GM18507 (cell line): ENCODE results near the gene MRRF.

Experiments used
- DNase-seq: peaks from one replicate; pipeline ENCODE4 v3.0.0; 2011; ENCODE audit warnings: low read depth; ENCODE audit not compliant: insufficient read length; ENCODE audit errors: extremely low spot score
- FAIRE-seq: peaks from 2 replicates; lab custom pipeline; 2011; peaks lifted over from hg19 to GRCh38; lab: Jason Lieb, UNC

The MRRF gene

DNA sequence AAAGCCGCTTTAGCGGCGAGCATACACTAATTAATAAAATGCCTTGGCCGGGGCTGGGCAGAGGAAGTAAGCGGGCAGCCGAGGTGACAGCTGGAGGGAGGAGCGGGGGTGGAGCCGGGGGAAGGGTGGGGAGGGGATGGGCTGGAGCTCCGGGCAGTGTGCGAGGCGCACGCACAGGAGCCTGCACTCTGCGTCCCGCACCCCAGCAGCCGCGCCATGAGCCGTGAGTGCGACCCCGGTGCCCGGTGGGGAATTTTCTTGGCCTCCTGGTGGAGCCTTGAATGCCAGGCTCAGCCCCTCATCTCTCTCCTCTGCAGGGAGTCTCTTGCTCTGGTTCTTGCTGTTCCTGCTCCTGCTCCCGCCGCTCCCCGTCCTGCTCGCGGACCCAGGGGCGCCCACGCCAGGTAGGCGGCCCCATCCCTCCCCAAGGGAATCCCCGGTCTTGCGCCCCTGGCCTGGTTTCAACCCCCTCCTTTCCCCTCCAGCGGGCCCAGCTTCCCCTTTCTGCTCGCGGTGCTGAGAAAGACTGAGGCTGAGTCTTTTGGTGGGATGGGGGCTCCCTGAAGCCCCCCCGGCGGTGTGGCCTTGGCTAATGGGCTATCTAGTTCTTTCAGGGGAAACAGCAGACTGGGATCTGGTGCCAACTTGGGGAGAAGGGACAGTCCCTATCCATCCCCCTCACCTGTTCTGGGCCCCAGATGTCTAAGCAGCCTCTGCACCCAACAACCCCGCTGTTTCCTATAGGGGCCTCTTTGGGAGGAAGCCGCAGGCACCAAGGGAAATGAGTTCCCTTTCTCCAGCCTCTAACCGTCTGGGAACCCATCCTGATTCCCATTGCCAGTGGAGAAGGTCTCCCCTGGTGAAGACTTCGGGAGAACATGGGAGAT, 106.4 kb downstream of the MRRF start, which contains the start of gene PTGS1:
PTGS1 (plus strand) TSS at position 156 of the 887 bp plus-strand sequence; CDS start at position 217, 61 bp downstream.
- peak; percentile 54 for FAIRE-seq
- peak; percentile 49 for DNase-seq

DNA sequence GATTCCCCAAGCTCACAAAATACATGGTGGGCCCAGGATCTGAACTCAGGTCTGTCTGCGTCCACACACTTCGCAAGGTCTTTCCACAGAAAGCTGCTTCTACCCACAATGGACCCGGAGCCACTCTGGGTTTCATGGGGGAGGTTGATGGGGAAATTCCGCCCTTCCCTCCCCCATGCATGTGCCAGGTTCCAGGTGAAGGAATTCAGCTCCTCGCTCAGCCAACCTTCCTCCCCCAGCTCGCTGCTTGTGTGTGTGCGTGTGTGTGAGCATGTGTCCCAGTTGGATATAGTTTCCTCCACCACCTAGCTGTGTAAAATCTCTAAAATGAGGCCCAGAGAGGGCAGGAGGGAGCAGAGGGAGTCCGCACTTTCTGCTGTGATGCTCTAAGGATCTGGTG, 107.2 kb downstream of the MRRF start:
- DNase-seq (no peak), FAIRE-seq (no peak)

DNA sequence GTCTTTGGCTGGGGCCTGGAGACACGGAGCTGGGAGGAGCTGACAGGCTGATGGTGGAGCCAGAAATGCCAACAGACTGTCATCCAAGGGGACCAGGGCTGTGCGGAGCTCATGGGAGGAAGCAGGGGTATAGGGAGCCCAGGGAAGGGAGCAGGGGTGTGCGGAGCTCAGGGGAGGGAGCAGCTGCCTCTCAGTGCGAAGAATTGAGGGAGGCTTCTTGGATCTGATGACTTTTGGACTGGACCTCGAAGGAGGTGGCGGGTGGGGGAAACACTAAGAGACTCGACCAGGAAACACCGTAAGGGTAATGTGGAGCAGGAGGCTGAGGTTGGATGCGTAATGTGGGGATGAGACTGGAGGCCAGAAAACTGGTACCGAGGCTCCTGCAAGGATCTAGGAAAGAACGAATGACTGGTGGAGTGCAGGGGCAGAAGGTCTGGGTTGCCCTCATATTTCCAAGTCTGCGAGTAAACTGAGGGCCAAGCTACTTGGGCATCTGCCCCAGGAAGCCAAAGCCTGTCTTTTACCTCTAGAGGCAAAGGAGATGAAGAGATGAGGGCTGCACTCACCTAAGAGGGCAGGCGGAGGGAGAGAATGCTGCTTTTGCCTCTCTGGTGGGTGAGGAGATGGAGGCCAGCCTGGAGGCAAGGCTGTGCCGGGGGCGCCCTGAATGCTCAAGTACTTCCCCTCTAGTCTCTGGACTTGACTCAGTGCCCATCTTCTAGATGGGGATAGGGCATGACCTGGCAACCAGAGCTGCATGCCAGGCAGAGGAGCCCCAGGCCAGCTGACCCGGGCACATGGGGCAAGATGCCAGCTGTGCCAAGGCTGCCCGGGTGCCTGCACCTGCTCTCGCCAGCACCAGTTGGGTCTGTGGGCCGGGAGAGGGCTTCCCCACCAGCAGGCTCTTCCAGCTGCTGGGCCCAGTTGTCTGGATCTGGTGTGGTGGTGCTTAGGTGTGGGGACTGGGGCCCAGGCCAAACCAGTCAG, 108.5 kb downstream of the MRRF start:
- FAIRE-seq (no peak), DNase-seq (no peak)

- FAIRE-seq (no peak), DNase-seq (no peak)
Measured at GRCh38 chr9:122374885-122375420, 110.3 kb downstream of the MRRF start.

DNA sequence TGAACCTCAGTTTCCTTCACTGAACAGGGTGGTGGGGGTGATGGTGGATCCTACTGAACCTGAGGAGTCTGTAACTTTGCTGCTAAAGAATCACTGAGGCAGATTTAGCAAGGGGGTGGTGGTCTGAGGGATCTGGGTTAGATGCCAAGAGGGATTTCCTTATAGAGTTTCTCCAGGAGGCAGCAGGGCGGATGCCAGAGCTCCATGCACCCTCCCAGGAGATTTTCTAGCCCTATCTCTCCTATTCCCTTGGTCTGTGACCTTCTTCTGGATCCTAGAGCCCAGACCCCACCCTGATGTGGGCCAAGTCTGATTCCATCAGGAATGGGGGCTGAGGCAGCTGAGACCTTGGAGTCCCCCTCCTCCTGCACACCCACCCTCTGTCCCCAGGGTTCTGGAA, 112.1 kb downstream of the MRRF start:
- DNase-seq, result no peak
- FAIRE-seq, result no peak

DNA sequence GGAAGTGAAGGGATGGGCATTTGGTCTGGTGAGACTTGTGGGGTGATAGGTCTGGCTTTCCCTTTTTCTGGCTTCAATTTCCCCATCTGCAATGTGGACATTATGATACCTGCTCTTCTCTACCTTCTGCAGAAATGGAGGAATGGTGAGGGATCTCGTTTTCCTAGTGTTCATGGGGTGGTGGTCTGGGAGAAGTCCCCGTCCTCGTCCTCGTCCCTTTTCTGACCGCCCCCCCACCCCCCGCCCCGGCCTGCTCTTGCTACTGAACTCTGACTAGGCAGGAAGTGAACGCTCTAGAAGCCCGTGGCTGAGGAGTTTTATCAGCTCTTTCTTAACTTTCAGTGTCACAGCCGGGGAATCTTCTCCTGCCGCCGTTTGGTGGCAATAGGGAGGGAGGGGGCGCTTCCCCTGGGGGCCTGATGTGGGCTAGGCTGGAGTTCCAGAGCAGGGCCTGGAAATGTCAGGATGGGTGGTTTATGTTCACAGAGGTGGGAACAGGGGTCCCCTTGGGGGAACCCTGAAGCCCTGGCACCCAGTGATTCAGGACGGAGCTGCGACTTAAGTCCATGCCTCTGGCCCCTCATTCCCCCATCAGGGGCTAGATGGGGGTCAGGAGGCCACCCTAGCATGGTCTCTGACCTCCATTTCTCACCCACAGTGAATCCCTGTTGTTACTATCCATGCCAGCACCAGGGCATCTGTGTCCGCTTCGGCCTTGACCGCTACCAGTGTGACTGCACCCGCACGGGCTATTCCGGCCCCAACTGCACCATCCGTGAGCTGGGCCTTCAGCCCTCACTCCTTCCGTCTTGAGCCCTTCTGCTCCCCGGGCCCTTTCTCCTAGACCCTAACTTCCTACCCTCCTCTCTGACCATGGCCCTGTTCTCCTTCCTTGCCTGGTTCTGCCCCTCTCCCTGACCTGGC, 112.8 kb downstream of the MRRF start:
- DNase-seq, result no peak
- FAIRE-seq, result no peak

DNA sequence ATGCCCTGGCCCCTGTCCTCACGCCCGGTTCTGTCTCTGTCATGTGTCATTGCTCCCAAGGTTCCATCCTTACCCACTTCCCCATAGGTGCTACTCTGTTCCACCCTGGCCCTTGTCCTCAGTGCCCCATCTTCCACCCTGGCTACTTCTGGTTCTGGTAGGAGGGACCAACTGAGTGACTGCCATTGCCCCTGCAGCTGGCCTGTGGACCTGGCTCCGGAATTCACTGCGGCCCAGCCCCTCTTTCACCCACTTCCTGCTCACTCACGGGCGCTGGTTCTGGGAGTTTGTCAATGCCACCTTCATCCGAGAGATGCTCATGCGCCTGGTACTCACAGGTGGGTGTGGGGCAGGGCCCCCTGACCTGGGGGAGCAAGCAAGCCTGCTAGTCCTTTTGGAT, 113.6 kb downstream of the MRRF start:
- FAIRE-seq (no peak), DNase-seq (no peak)

DNA sequence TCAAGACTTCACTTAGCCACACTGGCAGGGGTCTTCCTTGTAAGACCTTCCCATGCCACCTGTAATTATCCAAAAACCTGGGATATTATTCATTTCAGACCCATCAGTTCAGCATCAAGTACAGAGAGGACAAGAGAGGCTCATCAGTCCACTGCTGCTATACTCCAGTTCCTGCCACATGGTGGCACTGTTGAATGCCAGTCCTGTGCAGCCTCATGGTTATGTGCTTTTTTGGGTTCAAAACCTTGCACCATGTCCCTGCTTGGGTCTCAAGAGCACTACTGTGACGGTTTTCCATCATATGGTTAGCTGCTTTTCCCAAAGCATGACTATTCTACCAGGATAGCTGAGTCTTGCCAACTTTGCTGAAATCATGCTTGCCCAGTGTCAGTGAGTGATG, 114.7 kb downstream of the MRRF start:
- FAIRE-seq, result no peak

GRCh38 chr9:122380293-122380692, 115.6 kb downstream of the MRRF start:
- no peak for DNase-seq
- FAIRE-seq, result no peak

More for the DNA sequence above, 114.7 kb downstream of the MRRF start:
- no peak for DNase-seq
